ENCODE data around the gene WDR88. TPM values are rescaled to one million over a fixed set of nuclear protein-coding genes. Genes with fewer than 3 reads are reported as not detected.
"Not testable (repeated sequence)": the region's sequence is repeated elsewhere in the genome, so short reads cannot be mapped to it uniquely, and the experiment has no call there.

WDR88 gene
- total RNA-seq, 2 donors from 2014 or later = not detected

DNA sequence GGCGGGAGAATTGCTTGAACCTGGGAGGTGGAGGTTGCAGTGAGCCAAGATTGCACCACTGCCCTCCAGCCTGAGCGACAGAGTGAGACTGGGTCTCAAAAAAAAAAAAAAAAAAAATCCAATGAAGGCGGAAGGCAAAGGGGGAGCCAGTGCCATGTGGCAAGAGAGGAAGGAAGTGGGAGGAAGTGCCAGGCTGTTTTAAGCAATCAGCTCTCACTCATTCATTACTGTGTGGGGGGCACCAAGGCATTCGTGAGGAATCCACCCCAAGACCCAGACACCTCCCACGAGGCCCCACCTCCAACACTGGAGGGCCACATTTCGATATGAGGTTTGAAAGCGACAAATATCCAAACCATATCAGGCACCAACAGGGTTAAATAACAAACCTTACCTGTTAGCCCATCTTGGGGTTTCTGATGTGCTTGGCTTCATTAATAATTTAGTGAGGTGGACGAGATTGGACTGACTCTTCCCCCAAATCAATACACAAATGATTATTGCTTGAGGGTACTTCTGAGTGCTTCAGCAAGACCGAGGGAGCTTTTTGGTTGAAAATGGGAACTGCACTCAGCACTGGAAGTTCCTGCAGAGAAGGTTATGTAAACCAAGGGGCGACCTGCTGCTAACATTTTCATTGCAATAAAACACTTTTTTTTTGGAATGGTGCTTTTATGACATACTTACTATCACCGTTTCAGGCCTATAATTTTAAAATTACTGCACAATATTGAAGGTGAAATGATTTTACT lies 54.7 kb downstream of the WDR88 start:
- Histone ChIP-seq H3K27me3 (no peaks in the 10 kb centered on the region), H3K4me3 (no peak overlapping the region), H3K9ac (ENCODE audit: low read depth in 2 of 2, low read length in 2 of 2) (no peak overlapping the region), H3K4me1 (no peaks in the 10 kb centered on the region), H3K9me3 (no peaks in the 10 kb centered on the region), H3K27ac (no peak overlapping the region), H3K36me3 (no peaks in the 10 kb centered on the region)
- intact Hi-C loops (cut with DNase I) = loop anchor here (2.0 kb wide), 1 partner anchor 42 kb away; no protein-coding TSS in a partner anchor
- DNase-seq = no peak
- TF ChIP-seq, protein P1, sequence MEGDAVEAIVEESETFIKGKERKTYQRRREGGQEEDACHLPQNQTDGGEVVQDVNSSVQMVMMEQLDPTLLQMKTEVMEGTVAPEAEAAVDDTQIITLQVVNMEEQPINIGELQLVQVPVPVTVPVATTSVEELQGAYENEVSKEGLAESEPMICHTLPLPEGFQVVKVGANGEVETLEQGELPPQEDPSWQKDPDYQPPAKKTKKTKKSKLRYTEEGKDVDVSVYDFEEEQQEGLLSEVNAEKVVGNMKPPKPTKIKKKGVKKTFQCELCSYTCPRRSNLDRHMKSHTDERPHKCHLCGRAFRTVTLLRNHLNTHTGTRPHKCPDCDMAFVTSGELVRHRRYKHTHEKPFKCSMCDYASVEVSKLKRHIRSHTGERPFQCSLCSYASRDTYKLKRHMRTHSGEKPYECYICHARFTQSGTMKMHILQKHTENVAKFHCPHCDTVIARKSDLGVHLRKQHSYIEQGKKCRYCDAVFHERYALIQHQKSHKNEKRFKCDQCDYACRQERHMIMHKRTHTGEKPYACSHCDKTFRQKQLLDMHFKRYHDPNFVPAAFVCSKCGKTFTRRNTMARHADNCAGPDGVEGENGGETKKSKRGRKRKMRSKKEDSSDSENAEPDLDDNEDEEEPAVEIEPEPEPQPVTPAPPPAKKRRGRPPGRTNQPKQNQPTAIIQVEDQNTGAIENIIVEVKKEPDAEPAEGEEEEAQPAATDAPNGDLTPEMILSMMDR (IDR thresholded peaks at IDR 0.05) = no peak

DNA sequence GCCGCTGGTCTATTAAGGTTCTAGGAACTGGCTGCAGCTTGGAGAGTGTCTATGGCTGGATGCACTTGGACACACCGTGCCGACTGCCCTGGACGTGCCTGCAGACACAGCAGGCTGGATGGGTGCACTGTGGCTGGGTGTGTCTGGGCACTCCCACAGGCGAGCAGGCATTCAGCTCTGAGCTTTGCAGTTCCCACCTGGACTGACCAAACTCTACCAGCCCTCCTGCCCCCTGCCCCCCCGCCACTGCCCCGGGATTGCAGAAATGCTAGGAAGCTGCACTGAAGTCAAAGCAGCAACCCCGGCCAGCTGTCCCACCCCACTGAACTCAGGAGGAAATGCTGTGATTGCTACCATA lies 55.2 kb downstream of the WDR88 start:
- H3K4me3 ChIP-seq = no peak overlapping the region
- peak; percentile 52 for DNase-seq
- H3K9me3 ChIP-seq = no peaks in the 10 kb centered on the region
- intact Hi-C loops (cut with DNase I) = loop anchor here (2.0 kb wide), 1 partner anchor 42 kb away; no protein-coding TSS in a partner anchor
- no peaks in the 10 kb centered on the region for H3K27me3 ChIP-seq
- no peaks in the 10 kb centered on the region for H3K36me3 ChIP-seq
- no peak overlapping the region for H3K9ac ChIP-seq (ENCODE audit: low read depth in 2 of 2, low read length in 2 of 2)
- no peak overlapping the region for H3K27ac ChIP-seq
- no peaks in the 10 kb centered on the region for H3K4me1 ChIP-seq
- TF ChIP-seq, protein P1 (IDR thresholded peaks at IDR 0.05) = no peak

DNA sequence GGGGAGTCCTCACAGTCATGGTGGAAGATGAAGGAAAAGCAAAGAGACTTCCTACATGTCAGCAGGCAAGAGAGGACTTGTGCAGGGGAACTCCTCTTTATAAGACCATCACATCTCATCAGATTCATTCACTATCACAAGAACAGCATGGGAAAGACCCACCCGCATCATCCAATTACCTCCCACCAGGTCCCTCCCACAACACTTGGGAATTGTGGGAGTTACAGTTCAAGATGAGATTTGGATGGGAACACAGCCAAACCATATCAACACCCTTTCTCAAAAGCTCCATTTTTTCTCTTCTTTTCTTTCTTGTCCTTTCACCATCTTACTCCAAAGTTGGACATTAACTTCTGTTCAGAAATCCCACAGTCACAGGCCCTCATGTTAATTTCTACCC lies 57.5 kb downstream of the WDR88 start:
- H3K36me3 ChIP-seq = no peaks in the 10 kb centered on the region
- no peak overlapping the region for H3K27ac ChIP-seq
- no peaks in the 10 kb centered on the region for H3K4me1 ChIP-seq
- H3K27me3 ChIP-seq = no peaks in the 10 kb centered on the region
- no peak for DNase-seq
- no peaks in the 10 kb centered on the region for H3K9me3 ChIP-seq
- no peak overlapping the region for H3K4me3 ChIP-seq
- H3K9ac ChIP-seq (ENCODE audit: low read depth in 2 of 2, low read length in 2 of 2) = no peak overlapping the region
- TF ChIP-seq, protein P1 (IDR thresholded peaks at IDR 0.05) = no peak
- intact Hi-C loops (cut with DNase I) = no loop called here

DNA sequence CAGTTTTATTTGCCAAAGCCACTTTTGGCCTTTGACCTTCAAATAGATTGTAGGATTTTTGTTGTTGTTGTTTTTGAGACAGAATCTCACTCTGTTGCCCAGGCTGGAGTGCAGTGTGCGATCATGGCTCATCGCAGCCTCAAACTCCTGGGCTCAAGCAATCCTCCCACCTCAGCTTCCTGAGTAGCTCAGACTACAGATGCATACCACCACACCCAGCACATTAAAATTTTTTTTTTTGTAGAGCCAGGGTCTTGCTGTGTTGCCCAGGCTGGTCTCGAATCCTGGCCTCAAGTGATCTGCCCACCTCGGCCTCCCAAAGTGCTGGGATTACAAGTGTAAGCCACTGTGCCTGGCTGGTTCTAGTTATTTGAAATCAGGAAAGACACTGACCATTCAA lies 59.2 kb downstream of the WDR88 start:
- H3K27ac ChIP-seq; DNase-seq; intact Hi-C loops (cut with DNase I); H3K36me3 ChIP-seq; H3K27me3 ChIP-seq; H3K4me3 ChIP-seq; H3K9ac ChIP-seq (ENCODE audit: low read depth in 2 of 2, low read length in 2 of 2); H3K4me1 ChIP-seq; H3K9me3 ChIP-seq: not testable (repeated sequence)

DNA sequence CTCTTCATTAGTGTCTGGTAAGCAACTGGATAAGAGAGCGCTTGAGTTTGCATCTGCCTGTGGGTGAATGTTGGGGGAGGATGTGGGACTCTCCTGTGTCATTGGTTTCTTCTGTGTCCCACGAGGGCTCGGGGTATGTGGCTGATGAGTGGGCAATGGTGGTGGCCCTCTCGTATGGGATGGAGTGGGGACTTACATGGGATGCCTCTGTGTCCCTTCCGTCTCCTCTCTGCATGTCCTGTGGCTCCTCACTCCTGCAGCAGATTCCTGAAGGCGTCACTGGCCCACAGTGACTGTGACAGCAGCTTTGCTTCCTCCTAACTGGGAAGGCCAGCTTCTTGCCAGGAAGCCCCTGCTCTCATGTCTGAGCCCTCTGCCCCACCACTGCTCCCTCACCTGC lies 59.6 kb downstream of the WDR88 start:
- DNase-seq = no peak
- no peak overlapping the region for H3K27ac ChIP-seq
- TF ChIP-seq, protein P1 (IDR thresholded peaks at IDR 0.05) = no peak
- H3K4me3 ChIP-seq = no peak overlapping the region
- no peaks in the 10 kb centered on the region for H3K4me1 ChIP-seq
- H3K9me3 ChIP-seq = no peaks in the 10 kb centered on the region
- intact Hi-C loops (cut with DNase I) = no loop called here
- no peak overlapping the region for H3K9ac ChIP-seq (ENCODE audit: low read depth in 2 of 2, low read length in 2 of 2)
- H3K36me3 ChIP-seq = no peaks in the 10 kb centered on the region
- no peaks in the 10 kb centered on the region for H3K27me3 ChIP-seq

DNA sequence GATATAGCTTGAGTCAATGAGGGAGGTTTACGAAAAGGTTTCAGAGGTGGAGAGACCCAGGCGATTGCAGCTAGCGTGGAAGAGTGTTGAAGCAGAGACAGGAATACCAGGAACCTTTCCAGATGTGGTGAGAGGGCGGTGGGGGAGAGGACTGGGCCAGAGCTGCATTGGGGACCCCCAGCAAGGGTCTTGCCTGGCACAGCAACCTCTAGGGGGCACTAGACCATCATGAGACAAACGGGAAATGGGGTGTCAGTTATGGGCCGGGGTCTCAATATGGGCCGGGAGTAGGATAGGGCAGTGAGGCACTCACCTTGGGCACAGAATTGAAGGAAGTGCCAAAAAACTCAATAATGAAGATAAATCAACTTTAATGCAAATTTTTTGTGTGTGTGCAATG lies 60.1 kb downstream of the WDR88 start:
- TF ChIP-seq, protein P1 (IDR thresholded peaks at IDR 0.05) = no peak
- Histone ChIP-seq H3K4me3 (no peak overlapping the region), H3K9ac (ENCODE audit: low read depth in 2 of 2, low read length in 2 of 2) (no peak overlapping the region), H3K27me3 (no peaks in the 10 kb centered on the region), H3K36me3 (no peaks in the 10 kb centered on the region), H3K9me3 (no peaks in the 10 kb centered on the region), H3K27ac (no peak overlapping the region), H3K4me1 (no peaks in the 10 kb centered on the region)
- DNase-seq = no peak
- intact Hi-C loops (cut with DNase I) = no loop called here

Data from colonic mucosa (tissue), 4 donors.